HG02970 (cell line): Measurements from ENCODE around the gene ZMYM4.
"Not testable (repeated sequence)": the region's sequence is repeated elsewhere in the genome, so short reads cannot be mapped to it uniquely, and the experiment has no call there.

Experiments used
- ATAC-seq: cut with Tn5 transposase; IDR thresholded peaks from one replicate; pipeline ENCODE4 v1.9.1; 2021; ENCODE audit warnings: mild to moderate bottlenecking, moderate library complexity, moderate number of reproducible peaks; ENCODE audit not compliant: unreplicated experiment, low FRiP score

Gene ZMYM4

DNA sequence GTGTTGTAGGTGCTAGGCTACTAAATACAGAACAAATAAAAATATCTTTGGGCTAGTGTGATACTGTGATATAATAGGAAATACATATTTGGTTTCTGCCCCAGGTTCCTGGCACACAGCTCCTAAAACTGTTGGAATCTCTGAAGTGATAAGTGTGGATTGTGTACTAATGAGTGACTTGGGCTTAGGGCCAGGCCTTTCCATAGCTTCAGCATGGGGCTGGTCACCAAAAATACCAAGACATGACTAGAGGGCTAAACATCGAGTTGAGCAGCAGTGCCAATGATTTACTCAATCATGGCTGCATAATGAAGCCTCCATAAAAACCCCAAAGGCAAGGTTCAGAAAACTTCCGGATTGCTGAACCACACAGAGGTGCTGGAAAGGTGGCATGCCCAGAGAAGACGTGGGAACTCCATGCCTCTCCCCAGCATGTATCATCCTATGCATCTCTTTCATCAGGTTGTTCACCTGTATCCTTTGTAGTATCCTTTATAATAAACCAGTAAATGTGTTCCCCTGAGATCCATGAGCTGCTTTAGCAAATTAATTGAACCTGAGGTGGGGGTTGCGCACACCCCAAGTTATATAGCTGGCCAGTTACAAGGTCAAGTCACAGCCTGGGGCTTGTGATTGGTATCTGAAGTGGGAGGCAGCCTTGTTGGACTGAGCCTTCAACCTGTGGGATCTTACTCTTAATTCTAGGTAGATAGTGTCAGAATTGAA is 51.6 kb downstream of the ZMYM4 start:
- no peak for ATAC-seq

- no peak for ATAC-seq
Measured at GRCh38 chr1:35320937-35321336, 52.4 kb downstream of the ZMYM4 start.

GRCh38 chr1:35324486-35324885 is 56.0 kb downstream of the ZMYM4 start:
- ATAC-seq, result no peak

DNA sequence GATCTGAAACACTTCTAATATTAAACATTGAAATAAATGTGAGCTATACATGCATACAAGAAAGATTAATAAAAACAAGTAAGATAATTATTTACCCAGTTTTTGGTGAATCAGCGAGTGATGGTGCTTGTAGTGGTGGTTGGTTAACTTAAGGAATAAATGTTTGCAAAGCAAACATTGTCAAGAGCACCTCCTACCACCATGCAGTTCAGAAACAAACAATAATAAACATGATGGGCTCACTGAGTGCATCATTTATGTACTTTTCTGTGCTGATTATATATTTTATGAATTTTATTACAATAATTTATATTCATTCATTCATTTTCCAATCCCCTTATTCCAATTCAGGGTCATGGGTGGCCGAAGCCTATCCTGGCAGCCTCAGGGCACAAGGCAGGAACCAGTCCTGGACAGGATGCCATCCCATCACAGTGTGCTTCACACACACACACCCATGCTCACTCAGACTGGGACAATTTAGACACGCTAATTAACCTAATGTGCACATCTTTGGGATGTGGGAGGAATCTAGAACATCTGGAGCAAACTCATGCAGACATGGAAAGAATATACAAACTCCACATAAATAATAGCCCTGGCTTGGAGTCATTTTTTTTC is 57.8 kb downstream of the ZMYM4 start:
- no peak for ATAC-seq

GRCh38 chr1:35331618-35332017 is 63.1 kb downstream of the ZMYM4 start:
- not testable (repeated sequence) for ATAC-seq

DNA sequence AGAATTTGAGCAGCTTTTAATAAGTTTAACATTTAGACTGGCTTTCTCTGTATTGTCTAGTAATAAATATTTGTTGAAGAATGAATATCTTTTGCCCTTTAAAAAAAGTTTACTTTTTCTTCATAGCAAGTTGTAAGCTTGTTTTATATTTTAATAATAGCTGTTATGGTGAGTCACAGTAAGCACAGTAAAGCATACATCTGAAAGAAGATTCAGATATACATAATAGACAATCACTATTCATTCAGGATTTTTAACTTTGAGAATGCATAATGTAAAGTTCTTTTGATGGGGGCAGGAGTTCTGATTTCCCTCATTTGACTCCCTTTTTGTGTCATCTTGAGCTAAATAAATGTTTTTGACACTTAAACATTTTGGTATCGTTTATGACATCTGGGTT is 66.0 kb downstream of the ZMYM4 start:
- no peak for ATAC-seq

GRCh38 chr1:35340519-35340918 is 72.0 kb downstream of the ZMYM4 start:
- no peak for ATAC-seq

DNA sequence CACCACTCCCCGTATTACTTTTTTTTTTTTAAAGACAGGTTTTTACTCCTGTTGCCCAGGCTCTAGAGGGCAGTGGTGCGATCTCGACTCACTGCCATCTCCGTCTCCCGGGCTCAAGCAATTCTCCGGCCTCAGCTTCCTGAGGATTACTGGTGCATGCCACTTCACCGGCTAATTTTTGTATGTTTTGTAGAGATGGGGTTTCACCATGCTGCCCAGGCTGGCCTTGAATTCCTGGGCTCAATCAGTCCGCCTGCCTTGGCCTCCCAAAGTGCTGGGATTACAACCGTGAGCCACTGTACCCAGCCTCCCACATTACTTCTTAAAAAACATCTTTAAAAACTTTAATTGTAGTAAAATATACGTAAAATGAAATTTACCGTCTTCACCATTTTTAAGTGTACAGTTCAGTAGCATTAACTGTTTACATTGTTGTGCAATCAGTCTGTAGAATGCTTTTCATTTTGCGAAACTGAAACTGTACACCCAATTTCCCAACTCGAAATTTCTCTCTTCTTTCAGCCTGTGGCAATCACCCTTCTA is 77.0 kb downstream of the ZMYM4 start:
- ATAC-seq, result no peak

- no peak for ATAC-seq
Measured at GRCh38 chr1:35350872-35351271, 82.4 kb downstream of the ZMYM4 start.

DNA sequence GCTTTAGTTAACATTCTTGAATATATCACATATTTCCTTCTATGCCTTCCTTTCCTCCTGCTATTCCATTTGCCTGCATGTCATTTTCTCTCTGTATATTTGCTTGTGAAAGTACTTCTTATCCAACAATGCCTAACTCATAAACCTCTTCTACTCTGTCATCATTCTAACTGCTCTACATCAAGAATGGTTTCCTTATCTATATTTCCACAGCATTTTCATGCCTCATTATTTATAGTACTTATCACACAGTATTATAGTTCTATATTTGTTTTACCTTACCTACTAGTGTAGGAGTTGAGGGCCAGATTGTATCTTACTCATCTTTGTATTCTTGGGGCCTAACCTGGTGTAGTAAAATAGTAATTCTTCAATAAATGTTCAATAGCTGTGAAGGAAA is 91.5 kb downstream of the ZMYM4 start:
- no peak for ATAC-seq

DNA sequence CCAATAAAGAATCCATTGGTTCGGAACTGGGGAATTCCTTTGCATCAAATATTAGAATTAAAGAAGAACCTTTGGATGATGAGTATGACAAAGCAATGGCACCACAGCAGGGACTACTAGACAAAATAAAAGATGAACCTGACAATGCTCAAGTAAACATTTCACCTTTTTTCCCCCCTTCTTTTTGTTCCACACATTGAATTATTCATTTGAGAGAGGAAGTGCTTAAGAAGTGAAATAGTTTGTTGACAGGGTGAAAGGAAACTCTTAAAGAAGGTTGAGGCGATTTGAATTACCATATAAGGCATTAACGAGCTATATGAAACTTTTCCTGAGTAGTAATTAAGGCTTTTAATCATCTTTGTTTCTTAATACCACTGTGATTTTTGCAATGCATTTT is 93.1 kb downstream of the ZMYM4 start:
- no peak for ATAC-seq

DNA sequence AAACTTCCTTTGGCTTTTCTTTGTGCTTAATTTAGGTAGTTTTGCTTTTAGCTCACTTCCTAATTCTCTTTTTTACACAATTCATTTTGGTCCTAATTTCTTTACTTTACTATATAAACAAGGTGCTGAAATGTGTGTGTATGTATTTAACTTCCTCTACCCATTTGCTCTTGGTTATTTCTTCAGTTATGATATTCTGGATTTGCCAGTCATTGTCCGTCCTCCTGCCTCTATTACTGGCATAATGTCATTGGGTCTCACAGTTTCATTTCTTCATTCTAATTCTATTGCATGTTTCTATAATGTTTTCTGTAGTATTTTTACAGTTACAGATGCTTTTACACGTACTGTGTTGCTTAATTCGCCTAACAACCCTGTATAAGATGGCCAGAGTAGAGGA is 96.2 kb downstream of the ZMYM4 start:
- ATAC-seq, result no peak

DNA sequence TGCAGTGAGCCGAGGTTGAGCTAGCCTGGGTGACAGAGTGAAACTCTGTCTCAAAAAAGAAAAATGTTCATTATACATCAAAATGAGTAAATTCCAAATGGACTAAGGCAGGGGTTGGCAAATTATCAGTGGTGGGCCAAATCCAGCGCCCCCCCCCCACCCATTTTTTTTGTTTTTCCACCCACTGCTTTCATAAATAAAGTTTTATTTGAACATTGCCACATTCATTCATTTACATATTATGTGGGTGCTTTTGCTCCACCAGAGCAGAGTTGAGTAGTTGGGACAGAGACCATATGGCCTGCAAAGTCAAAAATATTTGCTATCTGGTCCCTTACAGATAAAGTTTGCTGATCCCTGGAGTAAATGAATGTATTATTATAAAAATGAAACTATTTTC is 99.4 kb downstream of the ZMYM4 start:
- ATAC-seq, result no peak

DNA sequence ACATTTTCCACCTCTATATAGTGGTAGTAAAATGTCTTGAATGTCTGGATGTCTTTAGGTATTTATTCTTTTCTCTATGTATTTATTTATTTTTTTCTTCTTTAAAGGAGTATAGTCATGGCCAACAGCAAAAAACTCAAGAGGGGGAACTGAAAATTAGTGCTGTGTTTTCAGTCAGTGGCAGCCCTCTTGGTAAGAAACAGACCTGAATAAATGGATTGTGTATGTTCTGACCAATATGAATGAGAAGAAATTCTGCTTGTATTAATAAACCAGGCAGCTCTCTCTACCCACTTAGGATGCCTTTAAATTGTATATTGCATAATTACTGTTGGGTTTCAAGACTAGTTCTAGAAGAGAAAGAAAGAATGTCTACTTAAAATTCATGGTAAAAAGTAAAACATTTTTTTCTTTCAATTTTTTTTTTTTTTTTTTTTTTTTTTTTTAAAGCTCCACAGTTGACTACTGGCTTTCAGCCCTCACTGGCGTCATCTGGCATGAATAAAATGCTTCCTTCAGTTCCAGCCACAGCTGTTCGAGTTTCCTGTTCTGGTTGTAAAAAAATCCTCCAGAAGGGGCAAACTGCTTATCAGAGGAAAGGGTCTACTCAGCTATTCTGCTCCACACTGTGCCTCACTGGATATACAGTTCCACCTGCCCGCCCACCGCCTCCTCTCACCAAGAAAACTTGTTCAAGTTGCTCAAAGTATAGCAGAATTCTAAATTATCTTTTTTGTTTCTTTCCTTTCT is 101.6 kb downstream of the ZMYM4 start:
- ATAC-seq, result no peak

DNA sequence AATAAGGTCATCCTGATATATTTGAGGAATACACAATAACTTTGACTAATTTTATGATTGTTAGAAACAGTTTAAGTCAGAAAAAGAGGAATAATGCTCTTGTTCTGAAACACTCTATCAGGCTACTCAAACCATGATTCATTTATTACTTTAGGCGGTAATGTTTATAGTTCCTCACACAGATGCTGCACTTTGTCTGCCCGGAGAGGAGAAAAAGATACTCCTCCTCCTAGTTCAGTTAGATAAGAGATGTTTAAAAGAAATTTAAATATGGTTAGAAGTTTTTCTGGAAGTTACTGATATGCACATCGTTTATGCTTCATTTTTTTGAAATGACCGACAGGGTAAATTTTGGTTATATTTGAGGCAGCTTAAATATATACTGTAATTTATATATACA is 103.0 kb downstream of the ZMYM4 start:
- ATAC-seq, result no peak

- no peak for ATAC-seq
Measured at GRCh38 chr1:35377555-35377954, 109.0 kb downstream of the ZMYM4 start.

GRCh38 chr1:35379317-35380000 is 111.0 kb downstream of the ZMYM4 start:
- no peak for ATAC-seq

GRCh38 chr1:35380111-35380510 is 111.6 kb downstream of the ZMYM4 start:
- not testable (repeated sequence) for ATAC-seq

GRCh38 chr1:35382107-35382506 is 113.6 kb downstream of the ZMYM4 start:
- no peak for ATAC-seq

DNA sequence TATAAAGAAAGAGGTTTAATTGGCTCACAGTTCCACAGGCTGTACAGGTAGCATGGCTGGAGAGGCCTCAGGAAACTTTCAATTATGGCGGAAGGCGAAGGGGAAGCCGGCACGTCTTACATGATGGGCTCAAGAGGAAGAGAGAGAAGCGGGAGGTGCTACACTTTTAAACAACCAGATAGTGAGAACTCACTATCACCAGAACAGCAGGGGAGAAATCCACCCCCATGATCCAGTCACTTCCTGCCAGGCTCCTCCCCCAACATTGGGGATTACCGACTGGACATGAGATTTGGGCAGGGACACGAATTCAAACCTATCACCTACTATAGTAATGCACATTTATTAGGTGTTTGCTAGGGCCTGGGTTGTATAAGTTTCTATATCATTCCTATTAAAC is 117.8 kb downstream of the ZMYM4 start:
- ATAC-seq, result no peak

GRCh38 chr1:35386959-35387358 is 118.5 kb downstream of the ZMYM4 start:
- no peak for ATAC-seq
